Fibroblast of pulmonary artery (primary cell): Measurements from ENCODE around the gene DDX54.

ENCODE experiments used
- DNase-seq: peaks from one replicate; pipeline ENCODE4 v3.0.0-alpha.2; 2010; ENCODE audit warnings: low read depth
- H3K4me3 ChIP-seq: replicated peaks from 2 replicates; pipeline ENCODE4 v1.5.1; 2011; ENCODE audit warnings: low read depth, mild to moderate bottlenecking, control low read depth, low read length, moderate library complexity
- TF ChIP-seq, protein P1 (sequence below): IDR thresholded peaks from 2 replicates; pipeline ENCODE4 v1.5.1; 2011; ENCODE audit warnings: mild to moderate bottlenecking, control low read depth, low read length, inconsistent platforms; ENCODE audit errors: missing control alignments

DDX54 gene

GRCh38 chr12:113186033-113186365, 721 bp upstream of the DDX54 start:
- peak; percentile 27 for DNase-seq
- peak overlapping the region; percentile 82 for H3K4me3 ChIP-seq
- TF ChIP-seq, protein P1, sequence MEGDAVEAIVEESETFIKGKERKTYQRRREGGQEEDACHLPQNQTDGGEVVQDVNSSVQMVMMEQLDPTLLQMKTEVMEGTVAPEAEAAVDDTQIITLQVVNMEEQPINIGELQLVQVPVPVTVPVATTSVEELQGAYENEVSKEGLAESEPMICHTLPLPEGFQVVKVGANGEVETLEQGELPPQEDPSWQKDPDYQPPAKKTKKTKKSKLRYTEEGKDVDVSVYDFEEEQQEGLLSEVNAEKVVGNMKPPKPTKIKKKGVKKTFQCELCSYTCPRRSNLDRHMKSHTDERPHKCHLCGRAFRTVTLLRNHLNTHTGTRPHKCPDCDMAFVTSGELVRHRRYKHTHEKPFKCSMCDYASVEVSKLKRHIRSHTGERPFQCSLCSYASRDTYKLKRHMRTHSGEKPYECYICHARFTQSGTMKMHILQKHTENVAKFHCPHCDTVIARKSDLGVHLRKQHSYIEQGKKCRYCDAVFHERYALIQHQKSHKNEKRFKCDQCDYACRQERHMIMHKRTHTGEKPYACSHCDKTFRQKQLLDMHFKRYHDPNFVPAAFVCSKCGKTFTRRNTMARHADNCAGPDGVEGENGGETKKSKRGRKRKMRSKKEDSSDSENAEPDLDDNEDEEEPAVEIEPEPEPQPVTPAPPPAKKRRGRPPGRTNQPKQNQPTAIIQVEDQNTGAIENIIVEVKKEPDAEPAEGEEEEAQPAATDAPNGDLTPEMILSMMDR = no peak

DNA sequence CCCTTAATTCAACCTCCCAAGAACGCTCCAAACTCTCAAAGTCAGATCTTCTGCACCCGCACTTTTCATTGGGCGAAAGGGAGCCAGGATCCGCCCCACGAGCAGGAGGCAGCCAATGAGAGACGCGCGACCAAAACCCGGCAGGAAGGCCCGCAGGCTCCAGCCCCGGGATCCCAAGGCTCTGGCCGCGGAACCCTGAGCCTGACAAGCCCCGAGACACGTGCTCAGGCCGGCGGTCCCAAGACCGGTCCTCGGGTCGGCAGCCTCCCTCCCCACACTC, 438 bp downstream of the DDX54 start:
- TF ChIP-seq, protein P1 = no peak
- DNase-seq = peak; percentile 91
- peak overlapping the region; percentile 82 for H3K4me3 ChIP-seq

DNA sequence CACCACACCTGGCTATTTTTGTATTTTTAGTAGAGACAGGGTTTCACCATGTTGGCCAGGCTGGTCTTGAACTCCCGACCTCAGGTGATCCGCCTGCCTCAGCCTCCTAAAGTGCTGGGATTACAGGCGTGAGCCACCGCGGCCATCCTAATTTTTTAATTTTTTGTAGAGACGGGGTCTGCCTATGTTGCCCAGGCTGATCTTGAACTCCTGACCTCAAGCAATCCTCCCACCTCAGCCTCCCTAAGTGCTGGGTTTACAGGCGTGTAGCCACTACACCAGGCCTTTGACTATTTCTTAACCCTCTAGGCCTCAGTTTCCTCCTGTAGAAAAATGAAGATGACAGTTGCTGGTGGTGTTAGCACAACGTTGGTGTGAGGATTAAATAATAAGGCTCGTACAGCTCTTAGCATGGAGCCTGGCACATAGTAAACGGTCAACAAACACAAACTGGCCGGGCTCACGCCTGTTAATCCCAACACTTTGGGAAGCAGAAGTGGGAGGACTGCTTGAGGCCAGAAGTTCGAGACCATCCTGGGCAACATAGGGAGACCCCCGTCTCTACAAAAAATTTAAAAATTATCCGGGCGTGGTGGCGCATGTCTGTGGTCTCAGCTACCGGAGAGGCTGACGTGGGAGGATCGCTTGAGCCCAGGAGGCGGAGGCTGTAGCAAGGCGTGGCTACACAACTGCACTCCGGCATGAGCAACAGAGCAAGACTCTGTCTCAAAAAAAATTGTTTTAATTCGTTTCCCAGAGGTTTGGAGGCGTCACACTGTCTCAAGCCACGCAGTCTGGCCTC, 979 bp downstream of the DDX54 start:
- no peak for DNase-seq
- TF ChIP-seq, protein P1 = no peak
- peak overlapping the region; percentile 82 for H3K4me3 ChIP-seq

- no peak overlapping the region for H3K4me3 ChIP-seq
- no peak for DNase-seq
- TF ChIP-seq, protein P1 = no peak
Observed at GRCh38 chr12:113183030-113183589, 2.2 kb downstream of the DDX54 start.

DNA sequence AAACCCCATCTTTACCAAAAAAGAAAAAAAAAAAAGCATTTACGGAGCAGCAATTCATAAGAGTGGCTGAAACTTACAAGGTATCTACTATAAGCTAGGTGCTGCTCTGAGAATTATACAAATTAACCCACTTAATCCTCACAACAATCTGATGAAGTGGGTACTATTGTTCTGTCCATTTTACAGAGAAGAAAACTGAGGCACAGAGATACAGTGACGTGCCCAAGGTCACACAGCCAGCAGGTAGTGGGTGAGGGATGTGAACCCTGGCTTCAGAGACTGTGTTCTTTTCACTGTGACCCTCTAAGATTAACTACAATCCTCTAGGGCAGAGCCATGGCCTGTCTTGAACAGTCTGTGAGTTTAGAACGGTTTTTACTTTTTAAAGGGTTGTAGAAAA, 3.3 kb downstream of the DDX54 start:
- TF ChIP-seq, protein P1 = no peak
- DNase-seq = no peak
- H3K4me3 ChIP-seq = no peak overlapping the region

- H3K4me3 ChIP-seq = no peak overlapping the region
- TF ChIP-seq, protein P1 = no peak
- no peak for DNase-seq
Observed at GRCh38 chr12:113180333-113180732, 4.9 kb downstream of the DDX54 start.

DNA sequence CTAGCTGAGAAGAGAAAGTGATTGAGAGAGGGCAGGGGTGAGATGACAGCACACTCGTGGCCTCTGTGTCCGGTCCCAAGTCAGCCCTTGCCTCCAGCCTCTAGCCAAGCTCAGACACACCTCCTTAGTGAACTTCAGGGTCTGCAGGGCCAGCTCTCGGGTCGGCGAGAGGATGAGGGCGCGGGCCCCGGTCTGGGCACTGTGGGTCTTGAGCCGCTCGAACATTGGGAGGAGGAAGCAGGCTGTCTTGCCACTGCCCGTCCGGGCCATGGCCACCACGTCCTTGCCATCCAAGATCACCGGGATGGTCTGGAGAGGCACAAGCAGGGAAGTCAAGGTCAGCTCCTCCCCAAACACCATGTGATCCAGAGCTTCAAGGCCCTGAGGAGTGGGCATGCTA, 6.3 kb downstream of the DDX54 start:
- TF ChIP-seq, protein P1 = no peak
- DNase-seq = no peak
- no peak overlapping the region for H3K4me3 ChIP-seq
